Tibial nerve (tissue), 4 donors: ENCODE results near the gene FBXO27.

ENCODE experiments used
- EP300 ChIP-seq, 2 donors: sonication (generic); formaldehyde crosslinking; IDR thresholded peaks; one replicate each; pipeline ENCODE4 v1.6.1; 2017; ENCODE audit warnings: antibody characterized with exemption in 2 of 2, mild to moderate bottlenecking in 1 of 2
- TF ChIP-seq, protein P1 (sequence below), 5 experiments: fragments of 200-600 bp in 3 of 5; fragments of 450-650 bp in 2 of 5; sonication (generic) in 3 of 5; IDR thresholded peaks; one replicate each; pipeline ENCODE4 v1.5.1; 2016 to 2019; ENCODE audit warnings: antibody characterized with exemption in 5 of 5, mild to moderate bottlenecking in 3 of 5, moderate library complexity in 2 of 5

DNA sequence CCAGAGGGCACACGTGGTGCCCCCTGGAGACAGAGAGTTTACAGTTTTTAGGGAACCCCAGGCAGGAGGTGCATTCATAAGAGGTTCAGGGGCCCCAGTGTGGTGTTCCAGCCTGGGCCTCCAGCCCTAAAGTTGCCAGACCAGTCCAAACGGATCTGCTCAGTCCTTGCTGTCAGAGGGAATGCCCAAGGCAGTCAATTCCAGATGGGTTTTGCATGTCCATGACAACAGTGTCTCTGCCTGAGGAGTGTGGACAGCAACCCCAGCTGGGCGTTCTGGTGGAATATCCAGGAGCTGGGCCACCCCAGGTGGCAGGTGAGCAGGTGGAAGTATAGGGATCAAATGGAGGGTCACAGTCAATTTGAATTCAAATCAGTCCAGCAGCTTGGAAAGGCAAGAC lies 25.3 kb downstream of the FBXO27 start:
- TF ChIP-seq, protein P1, sequence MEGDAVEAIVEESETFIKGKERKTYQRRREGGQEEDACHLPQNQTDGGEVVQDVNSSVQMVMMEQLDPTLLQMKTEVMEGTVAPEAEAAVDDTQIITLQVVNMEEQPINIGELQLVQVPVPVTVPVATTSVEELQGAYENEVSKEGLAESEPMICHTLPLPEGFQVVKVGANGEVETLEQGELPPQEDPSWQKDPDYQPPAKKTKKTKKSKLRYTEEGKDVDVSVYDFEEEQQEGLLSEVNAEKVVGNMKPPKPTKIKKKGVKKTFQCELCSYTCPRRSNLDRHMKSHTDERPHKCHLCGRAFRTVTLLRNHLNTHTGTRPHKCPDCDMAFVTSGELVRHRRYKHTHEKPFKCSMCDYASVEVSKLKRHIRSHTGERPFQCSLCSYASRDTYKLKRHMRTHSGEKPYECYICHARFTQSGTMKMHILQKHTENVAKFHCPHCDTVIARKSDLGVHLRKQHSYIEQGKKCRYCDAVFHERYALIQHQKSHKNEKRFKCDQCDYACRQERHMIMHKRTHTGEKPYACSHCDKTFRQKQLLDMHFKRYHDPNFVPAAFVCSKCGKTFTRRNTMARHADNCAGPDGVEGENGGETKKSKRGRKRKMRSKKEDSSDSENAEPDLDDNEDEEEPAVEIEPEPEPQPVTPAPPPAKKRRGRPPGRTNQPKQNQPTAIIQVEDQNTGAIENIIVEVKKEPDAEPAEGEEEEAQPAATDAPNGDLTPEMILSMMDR (IDR thresholded peaks at IDR 0.05) = no peak
- TF ChIP-seq EP300 (IDR thresholded peaks at IDR 0.05) = no peak
